ENCODE measurements around the gene ITCH.

ITCH gene

DNA sequence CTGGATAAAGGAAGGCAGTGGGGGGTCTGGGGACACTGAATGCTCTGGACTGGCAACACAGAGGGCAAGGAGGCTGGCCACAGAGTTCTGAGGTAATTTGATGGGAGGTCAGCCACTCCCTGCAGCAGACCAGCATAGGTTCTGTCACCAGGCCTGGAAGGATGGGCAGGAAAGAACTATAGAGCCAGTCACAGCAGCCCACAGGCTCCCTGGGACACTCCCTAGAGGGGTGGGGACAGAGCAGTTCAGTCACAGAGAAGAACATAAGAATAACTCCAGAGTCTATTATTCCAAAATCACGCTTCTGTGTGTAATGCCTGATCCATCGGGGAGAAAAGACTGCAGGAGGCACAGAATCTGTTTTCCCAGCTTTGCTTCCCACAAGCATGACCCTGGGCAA, 172.8 kb downstream of the ITCH start:
- DNase-seq = no peak

- peak; percentile 37 for DNase-seq
Measured at GRCh38 chr20:34536798-34537394, 173.8 kb downstream of the ITCH start.

- DNase-seq = no peak
Measured at GRCh38 chr20:34537651-34538050, 174.6 kb downstream of the ITCH start.

DNA sequence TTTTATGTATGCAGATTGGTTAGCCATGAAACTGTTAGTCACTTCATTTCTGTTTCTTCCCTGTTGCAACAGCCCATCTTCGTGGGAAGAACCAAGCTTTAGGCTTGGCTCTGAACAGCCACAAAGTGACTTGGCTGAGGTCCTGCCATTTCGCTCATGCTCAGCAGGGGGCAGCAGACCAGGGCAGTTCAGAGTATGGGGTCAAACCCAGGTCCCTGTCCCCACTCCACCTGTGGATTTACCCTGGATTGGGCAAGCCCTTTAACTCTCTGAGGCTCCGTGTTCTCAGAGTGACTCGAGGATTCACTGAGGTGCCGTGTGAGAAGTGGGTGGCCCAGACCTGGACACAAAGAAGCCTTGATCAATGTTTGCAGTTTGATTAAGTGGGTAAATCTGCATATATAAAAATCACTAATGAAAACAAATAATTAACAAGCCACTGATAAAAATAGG, 175.6 kb downstream of the ITCH start:
- peak; percentile 60 for DNase-seq

- DNase-seq = no peak
Measured at GRCh38 chr20:34539756-34540155, 176.7 kb downstream of the ITCH start.

GRCh38 chr20:34540596-34541263, 177.7 kb downstream of the ITCH start:
- no peak for DNase-seq

- no peak for DNase-seq
Measured at GRCh38 chr20:34541264-34541901, 178.3 kb downstream of the ITCH start.

DNA sequence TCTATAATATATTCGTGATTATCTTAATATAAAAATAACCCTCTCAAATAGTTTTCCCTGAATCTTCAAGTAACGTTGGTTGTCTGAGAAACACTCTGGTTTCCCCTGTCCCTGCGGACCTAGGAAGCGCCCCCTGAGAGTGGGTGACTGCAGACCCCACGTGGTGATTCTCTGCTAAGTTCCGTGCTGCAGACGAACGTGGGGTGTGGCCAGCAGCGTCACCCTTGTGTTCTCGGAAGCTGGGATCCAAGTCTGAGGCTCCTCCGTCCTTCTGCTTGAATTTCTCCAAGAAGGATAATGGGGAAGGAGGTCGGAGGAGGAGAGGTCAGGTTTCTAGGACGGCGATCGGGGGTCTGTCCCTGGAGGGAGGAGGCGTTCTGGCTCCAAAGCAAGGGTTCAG, 178.8 kb downstream of the ITCH start:
- no peak for DNase-seq

- no peak for DNase-seq
Measured at GRCh38 chr20:34542439-34542838, 179.4 kb downstream of the ITCH start.

GRCh38 chr20:34543463-34544056, 180.5 kb downstream of the ITCH start:
- DNase-seq = no peak

GRCh38 chr20:34544109-34544796, 181.2 kb downstream of the ITCH start:
- peak; percentile 18 for DNase-seq

- no peak for DNase-seq
Measured at GRCh38 chr20:34546751-34547181, 183.7 kb downstream of the ITCH start.

- DNase-seq = no peak
Measured at GRCh38 chr20:34547844-34548613, 185.0 kb downstream of the ITCH start.

DNA sequence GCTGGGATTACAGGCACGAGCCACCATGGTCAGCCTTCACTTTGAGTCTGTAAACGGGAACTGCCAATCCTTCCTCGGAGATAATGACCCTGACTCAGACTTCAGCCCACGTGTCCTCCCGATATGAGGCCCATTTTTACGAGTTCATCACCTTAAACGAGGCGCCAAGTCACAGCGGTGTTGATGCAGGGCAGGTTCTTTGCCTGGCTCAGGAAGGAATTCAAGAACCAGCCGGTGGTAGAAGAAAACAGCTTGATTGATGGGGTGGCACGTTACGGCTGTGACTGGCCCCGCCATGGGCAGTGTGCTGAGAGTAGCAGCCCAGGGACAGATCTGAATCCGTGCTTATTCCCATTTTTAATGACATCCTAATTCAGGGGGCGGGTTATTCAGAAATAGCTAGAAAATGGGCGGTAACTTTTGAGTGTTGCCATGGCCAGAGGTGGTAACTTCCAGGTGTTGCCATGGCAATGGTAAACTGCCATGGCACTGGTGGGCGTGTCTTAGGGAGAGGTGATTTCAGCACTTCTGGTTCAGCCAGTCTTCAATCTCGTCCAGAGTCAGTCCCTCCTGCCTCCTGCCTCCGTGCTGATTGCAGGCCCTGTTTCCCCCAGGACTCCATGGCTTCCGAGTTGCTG, 186.3 kb downstream of the ITCH start:
- no peak for DNase-seq

GRCh38 chr20:34549929-34550305, 186.8 kb downstream of the ITCH start:
- DNase-seq = no peak

DNA sequence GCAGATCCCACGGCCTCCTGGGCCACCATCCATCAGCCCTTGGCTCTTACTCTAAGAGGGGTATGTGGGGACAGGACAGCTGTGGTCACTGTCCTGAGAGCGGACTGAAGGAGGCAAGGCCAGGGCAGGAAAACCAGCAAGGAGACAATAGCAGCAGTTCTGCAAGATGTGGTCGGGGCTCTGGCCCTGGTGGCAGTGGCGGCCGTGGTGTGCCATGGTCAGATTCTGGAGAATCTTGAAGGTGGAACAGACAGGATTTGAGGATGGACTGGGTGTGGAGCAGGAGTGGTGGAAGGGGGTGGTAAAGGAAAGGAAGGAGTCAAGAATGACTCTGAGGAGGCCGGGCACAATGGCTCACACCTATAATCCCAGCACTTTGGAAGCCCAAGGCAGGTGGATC, 189.5 kb downstream of the ITCH start:
- no peak for DNase-seq

DNA sequence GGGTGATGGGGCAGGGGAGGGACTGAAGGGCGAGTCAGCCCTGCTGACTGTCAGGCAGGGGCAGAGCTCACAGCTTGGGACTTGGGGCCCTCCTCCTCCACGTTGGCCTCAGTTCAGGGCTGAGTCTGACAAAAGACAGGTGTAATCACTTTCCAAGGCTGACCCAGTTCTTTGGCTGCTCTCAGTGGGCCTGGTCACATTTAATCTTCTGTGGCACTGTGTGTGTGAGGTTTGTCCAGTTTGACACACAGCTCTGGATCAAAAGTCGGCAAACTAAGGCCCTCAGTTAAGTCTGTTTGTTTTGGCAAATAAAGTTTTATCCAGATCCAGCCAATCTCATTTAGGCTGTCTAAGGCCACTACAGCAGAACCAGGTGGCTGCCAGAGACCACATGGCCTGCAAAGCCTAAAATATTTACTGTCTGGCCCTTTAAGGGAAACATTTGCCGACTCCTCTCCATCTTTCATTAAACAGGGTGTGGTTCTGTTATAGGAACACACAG, 190.3 kb downstream of the ITCH start:
- no peak for DNase-seq

GRCh38 chr20:34557936-34558319, 194.9 kb downstream of the ITCH start:
- no peak for DNase-seq

DNA sequence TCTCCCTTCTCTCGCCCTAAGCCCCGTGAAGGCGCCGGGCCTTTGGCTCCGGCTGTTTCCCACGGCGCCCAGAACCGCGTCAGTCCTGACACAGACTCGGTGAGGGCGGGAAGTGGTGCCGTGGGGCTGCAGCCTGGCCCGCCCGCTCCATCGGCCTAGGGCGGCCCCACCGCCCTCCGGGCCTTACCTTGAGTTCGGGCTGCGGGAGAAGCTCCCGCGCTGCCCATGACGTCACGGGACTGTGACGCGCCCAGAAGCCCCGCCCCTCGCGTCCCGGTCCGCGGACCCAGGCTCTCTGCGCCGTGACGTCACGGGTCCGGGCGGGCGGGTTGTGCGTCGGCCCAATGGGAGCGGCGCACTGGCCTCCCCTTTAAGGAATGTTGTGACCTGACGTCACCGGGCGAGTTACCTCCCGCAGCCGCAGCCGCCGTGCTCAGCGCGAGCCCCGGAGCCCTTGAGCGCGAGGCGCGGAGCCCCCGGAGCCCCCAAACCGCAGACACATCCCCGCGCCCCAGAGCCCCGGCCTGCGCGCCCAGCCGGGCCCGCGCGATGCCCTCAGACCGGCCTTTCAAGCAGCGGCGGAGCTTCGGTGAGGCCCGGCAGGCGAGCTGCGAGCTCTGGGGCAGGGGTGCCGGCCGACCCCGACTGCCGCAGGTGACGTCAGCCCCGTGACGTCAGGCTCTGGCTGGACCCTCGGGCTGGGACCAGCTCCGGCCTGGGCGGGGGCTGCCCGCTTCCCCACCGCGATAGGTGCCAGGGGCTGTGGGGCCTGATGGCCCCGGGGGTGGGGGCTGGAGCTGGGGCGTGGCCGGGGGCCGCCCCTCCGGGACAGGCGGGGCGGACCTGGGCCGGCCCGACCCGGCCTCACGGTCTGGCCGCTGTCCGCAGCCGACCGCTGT, 195.5 kb downstream of the ITCH start, which contains the start of gene MAP1LC3A:
TSS of gene MAP1LC3A (plus strand) at position 399 of the 899 bp plus-strand sequence. CDS start at position 550, 151 bp downstream.
- peak; percentile 89 for DNase-seq

DNA sequence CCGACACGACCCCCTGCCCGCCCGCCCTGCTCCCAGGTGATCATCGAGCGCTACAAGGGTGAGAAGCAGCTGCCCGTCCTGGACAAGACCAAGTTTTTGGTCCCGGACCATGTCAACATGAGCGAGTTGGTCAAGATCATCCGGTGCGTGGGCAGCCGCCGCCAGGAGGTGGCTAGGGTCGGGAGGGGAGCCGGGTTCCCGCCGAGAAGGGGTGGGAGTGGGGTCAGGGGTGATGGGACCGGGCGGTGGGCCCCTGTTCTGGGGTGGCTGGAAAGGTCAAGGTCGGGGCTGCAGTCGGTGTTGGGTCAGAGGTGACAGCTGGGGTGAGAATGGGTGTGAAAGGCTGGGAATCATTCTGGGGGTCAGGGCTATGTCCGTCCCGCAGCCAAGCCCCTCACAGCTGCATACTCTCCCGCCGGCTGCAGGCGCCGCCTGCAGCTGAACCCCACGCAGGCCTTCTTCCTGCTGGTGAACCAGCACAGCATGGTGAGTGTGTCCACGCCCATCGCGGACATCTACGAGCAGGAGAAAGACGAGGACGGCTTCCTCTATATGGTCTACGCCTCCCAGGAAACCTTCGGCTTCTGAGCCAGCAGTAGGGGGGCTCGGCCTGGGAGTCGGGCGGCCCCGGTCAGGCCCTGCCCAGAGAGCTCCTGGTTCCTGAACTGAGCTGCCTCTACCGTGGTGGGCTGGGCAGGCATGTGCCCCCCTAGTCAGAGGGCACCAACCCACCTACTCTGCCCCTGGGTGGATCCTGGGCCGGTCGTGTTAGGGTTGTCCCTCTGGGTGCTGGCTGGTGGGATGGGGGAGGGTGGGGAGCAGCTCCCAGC, 196.5 kb downstream of the ITCH start:
- no peak for DNase-seq
